22Rv1 (cell line): Measurements from ENCODE around the gene LRCH2.
"Not testable (repeated sequence)": the region's sequence is repeated elsewhere in the genome, so short reads cannot be mapped to it uniquely, and the experiment has no call there.

Experiments used
- CTCF ChIP-seq: fragments of 450-650 bp; IDR thresholded peaks from 2 replicates; pipeline ENCODE4 v1.5.1; 2017; ENCODE audit warnings: mild to moderate bottlenecking
- ZFX ChIP-seq: fragments of 450-650 bp; IDR thresholded peaks from 2 replicates; pipeline ENCODE4 v1.6.1; 2017; ENCODE audit warnings: antibody characterized with exemption, borderline replicate concordance

- TF ChIP-seq CTCF, ZFX: not testable (repeated sequence)
Measured at GRCh38 chrX:115209547-115209946, 24.3 kb downstream of the LRCH2 start.
